H1 (cell line): Measurements from ENCODE around the gene KLHL26. TPM values are rescaled to one million over a fixed set of nuclear protein-coding genes. Genes with fewer than 3 reads are reported as not detected.

Experiments used
- CTCF ChIA-PET: fragments of 300-600 bp; sonication (Branson Sonifier 250); formaldehyde crosslinking; loops from one replicate; lab custom pipeline; 2021; ENCODE audit not compliant: partially characterized antibody; lab: Charles Lee
- POLR2A ChIA-PET: fragments of 300-600 bp; sonication (Branson Sonifier 250); formaldehyde crosslinking; loops from one replicate; lab custom pipeline; 2021; ENCODE audit warnings: inconsistent platforms; ENCODE audit not compliant: partially characterized antibody; lab: Charles Lee
- DNase-seq, 2 experiments: peaks; one replicate each; pipeline versions ENCODE4 v3.0.0 to v3.0.0-alpha.2; 2010 to 2022; ENCODE audit warnings: low spot score in 2 of 2, low read depth in 1 of 2, mixed read lengths in 1 of 2
- FAIRE-seq: peaks from 2 replicates; lab custom pipeline; 2011; peaks lifted over from hg19 to GRCh38; lab: Jason Lieb, UNC
- H2AFZ ChIP-seq: 2 replicates; pipeline ENCODE4 v1.8.1; 2012; ENCODE audit warnings: low read length, inconsistent platforms
- H2AK5ac ChIP-seq: 2 replicates; pipeline ENCODE4 v1.6.1; 2013; ENCODE audit warnings: low read depth, low read length
- H2BK120ac ChIP-seq: replicated peaks from 2 replicates; pipeline ENCODE3; 2013; ENCODE audit warnings: low read depth, low read length, inconsistent platforms
- H2BK12ac ChIP-seq: 2 replicates; pipeline ENCODE4 v1.6.1; 2013; ENCODE audit warnings: low read depth, low read length
- H2BK15ac ChIP-seq: 2 replicates; pipeline ENCODE4 v1.6.1; 2013; ENCODE audit warnings: low read length
- H2BK20ac ChIP-seq: 2 replicates; pipeline ENCODE4 v1.6.1; 2013; ENCODE audit warnings: low read length
- H2BK5ac ChIP-seq: 2 replicates; pipeline ENCODE4 v1.6.1; 2013; ENCODE audit warnings: low read depth, low read length
- H3K14ac ChIP-seq: 2 replicates; pipeline ENCODE4 v1.6.1; 2013; ENCODE audit warnings: inconsistent platforms; ENCODE audit not compliant: insufficient read length
- H3K18ac ChIP-seq: 2 replicates; pipeline ENCODE4 v1.6.1; 2013; ENCODE audit warnings: low read length; ENCODE audit errors: extremely low read depth
- H3K23ac ChIP-seq: 2 replicates; pipeline ENCODE4 v1.6.1; 2013; ENCODE audit warnings: inconsistent platforms; ENCODE audit not compliant: insufficient read length
- H3K23me2 ChIP-seq: 2 replicates; pipeline ENCODE4 v1.6.1; 2013; ENCODE audit warnings: low read depth, low read length
- H3K27ac ChIP-seq: 2 replicates; pipeline ENCODE4 v1.6.1; 2011; ENCODE audit warnings: low read depth, low read length, inconsistent platforms
- H3K27me3 ChIP-seq, 4 experiments: replicated peaks in 1 of 4; 1 replicate in 1 of 4; 2 replicates in 3 of 4; pipeline versions ENCODE4 v1.6.1 to v1.8.1; 2011 to 2013; ENCODE audit warnings: low read length in 3 of 4, mild to moderate bottlenecking in 3 of 4, inconsistent platforms in 2 of 4, mixed read lengths in 2 of 4, moderate library complexity in 1 of 4; ENCODE audit not compliant: control insufficient read depth in 3 of 4, insufficient read depth in 3 of 4; ENCODE audit errors: extremely low read depth in 1 of 4
- H3K36me3 ChIP-seq, 4 experiments: 2 replicates each; pipeline versions ENCODE4 v1.6.1 to v1.8.1; 2011 to 2013; ENCODE audit warnings: mild to moderate bottlenecking in 4 of 4, low read length in 3 of 4, moderate library complexity in 2 of 4, control low read depth in 1 of 4, inconsistent platforms in 1 of 4; ENCODE audit not compliant: insufficient read depth in 4 of 4, control insufficient read depth in 2 of 4
- H3K4ac ChIP-seq: replicated peaks from 2 replicates; pipeline ENCODE3; 2013; ENCODE audit warnings: low read length, low read depth, mixed read lengths, inconsistent platforms; ENCODE audit not compliant: insufficient read length
- H3K4me1 ChIP-seq, 4 experiments: replicated peaks in 1 of 4; 1 replicate in 1 of 4; 2 replicates in 3 of 4; pipeline versions ENCODE4 v1.6.1 to v1.8.1; 2011 to 2013; ENCODE audit warnings: low read length in 3 of 4, inconsistent platforms in 2 of 4, mixed read lengths in 1 of 4; ENCODE audit not compliant: insufficient read depth in 4 of 4, control insufficient read depth in 3 of 4
- H3K4me2 ChIP-seq, 2 experiments: 2 replicates each; pipeline versions ENCODE4 v1.6.1 to v1.8.1; 2011 to 2013; ENCODE audit warnings: low read depth in 2 of 2, low read length in 2 of 2, control low read depth in 1 of 2, inconsistent platforms in 1 of 2, mild to moderate bottlenecking in 1 of 2; ENCODE audit not compliant: insufficient read depth in 1 of 2
- H3K4me3 ChIP-seq, 4 experiments: fragments of 200-600, 300-600 bp in 1 of 4; sonication (generic), shearing (Covaris generic), sonication (Bioruptor Twin) in 1 of 4; 2 replicates each; pipeline versions ENCODE4 v1.5.1 to v1.8.1; 2011 to 2016; ENCODE audit warnings: low read length in 4 of 4, low read depth in 3 of 4, control low read depth in 2 of 4, inconsistent platforms in 2 of 4, mild to moderate bottlenecking in 2 of 4, mixed read lengths in 1 of 4, moderate library complexity in 1 of 4; ENCODE audit not compliant: insufficient read depth in 2 of 4; ENCODE audit errors: extremely low read depth in 1 of 4
- H3K56ac ChIP-seq: replicated peaks from 2 replicates; pipeline ENCODE3; 2013; ENCODE audit warnings: low read depth, mild to moderate bottlenecking, mixed read lengths, low read length, inconsistent platforms; ENCODE audit not compliant: insufficient read length
- H3K79me1 ChIP-seq: 2 replicates; pipeline ENCODE4 v1.6.1; 2013; ENCODE audit warnings: low read depth, low read length, control low read depth
- H3K79me2 ChIP-seq, 2 experiments: 2 replicates each; pipeline versions ENCODE4 v1.6.1 to v1.8.1; 2012 to 2013; ENCODE audit warnings: low read length in 2 of 2, mild to moderate bottlenecking in 2 of 2, inconsistent platforms in 1 of 2; ENCODE audit not compliant: insufficient read depth in 2 of 2, control insufficient read depth in 1 of 2
- H3K9ac ChIP-seq, 4 experiments: replicated peaks in 1 of 4; 1 replicate in 1 of 4; 2 replicates in 3 of 4; pipeline versions ENCODE4 v1.6.1 to v1.8.1; 2011 to 2013; ENCODE audit warnings: low read depth in 3 of 4, low read length in 3 of 4, control low read depth in 2 of 4, mild to moderate bottlenecking in 2 of 4, moderate library complexity in 2 of 4, inconsistent platforms in 1 of 4; ENCODE audit errors: extremely low read depth in 1 of 4
- H3K9me3 ChIP-seq, 2 experiments: 2 replicates each; pipeline versions ENCODE4 v1.6.1 to v1.8.1; 2012 to 2013; ENCODE audit warnings: mild to moderate bottlenecking in 2 of 2, moderate library complexity in 2 of 2, control low read depth in 1 of 2, inconsistent platforms in 1 of 2, low read depth in 1 of 2, low read length in 1 of 2, mixed read lengths in 1 of 2; ENCODE audit not compliant: insufficient read depth in 2 of 2
- H4K20me1 ChIP-seq, 2 experiments: replicated peaks in 1 of 2; 2 replicates each; pipeline versions ENCODE3 to v1.8.1; 2011 to 2013; ENCODE audit warnings: inconsistent platforms in 2 of 2, low read length in 2 of 2, mild to moderate bottlenecking in 1 of 2; ENCODE audit not compliant: insufficient read depth in 2 of 2, control insufficient read depth in 1 of 2
- H4K5ac ChIP-seq: 2 replicates; pipeline ENCODE4 v1.6.1; 2013; ENCODE audit warnings: low read length, low read depth, mixed read lengths, inconsistent platforms; ENCODE audit not compliant: insufficient read length
- H4K8ac ChIP-seq: 2 replicates; pipeline ENCODE4 v1.8.0; 2013; ENCODE audit warnings: mild to moderate bottlenecking, moderate library complexity, low read length, inconsistent platforms; ENCODE audit not compliant: insufficient read depth; ENCODE audit errors: extremely low read depth
- H4K91ac ChIP-seq: replicated peaks from 2 replicates; pipeline ENCODE3; 2013; ENCODE audit warnings: low read length, mixed read lengths, inconsistent platforms; ENCODE audit not compliant: insufficient read length
- CREB1 ChIP-seq: IDR thresholded peaks from 2 replicates; pipeline ENCODE4 v1.6.1; 2012; ENCODE audit warnings: inconsistent platforms
- HDAC2 ChIP-seq, 2 experiments: fragments of 300-600 bp in 1 of 2; sonication (generic) in 1 of 2; IDR thresholded peaks; 2 replicates each; pipeline ENCODE4 v1.6.1; 2011 to 2012; ENCODE audit warnings: low read depth in 2 of 2, low read length in 2 of 2, mild to moderate bottlenecking in 2 of 2, moderate library complexity in 2 of 2, borderline replicate concordance in 1 of 2, inconsistent platforms in 1 of 2
- KDM1A ChIP-seq: fragments of 200-600, 300-600 bp; sonication (generic); IDR thresholded peaks from 2 replicates; pipeline ENCODE4 v1.7.1; 2016; ENCODE audit warnings: mild to moderate bottlenecking, low read length, borderline replicate concordance
- RNF2 ChIP-seq: fragments of 200-900, 300-1000 bp; sonication (generic); IDR thresholded peaks from 2 replicates; pipeline ENCODE4 v1.7.1; 2016; ENCODE audit warnings: borderline replicate concordance, low read depth, mild to moderate bottlenecking, antibody characterized with exemption, low read length; ENCODE audit not compliant: poor library complexity, severe bottlenecking; ENCODE audit errors: missing control alignments
- TEAD4 ChIP-seq: IDR thresholded peaks from 2 replicates; pipeline ENCODE4 v1.6.1; 2012; ENCODE audit warnings: low read depth, low read length, inconsistent platforms, mixed read lengths
- WGBS, 2 experiments: shearing (Covaris generic) in 1 of 2; methylation state at CpG; one replicate each; pipeline versions ENCODE4 v1.1.6 to v1.1.7; 2013 to 2015; ENCODE audit warnings: low lambda C conversion rate in 2 of 2, mixed read lengths in 2 of 2, inconsistent platforms in 1 of 2, low coverage in 1 of 2, missing lambda C conversion rate in 1 of 2; ENCODE audit not compliant: insufficient replicate concordance in 2 of 2, insufficient coverage in 1 of 2, insufficient read length in 1 of 2; ENCODE audit errors: extremely low coverage in 1 of 2, missing lambda C conversion rate in 1 of 2; 5-methylcytosine and 5-hydroxymethylcytosine counted together
- polyA plus RNA-seq, 7 experiments: library from polyadenylated mRNA; depleted of rRNA in 3 of 7; stranded (reverse) in 5 of 7; unstranded in 2 of 7; fragments of >200 nt in 5 of 7; fragments of 200-250 nt in 2 of 7; gene quantifications; 1 replicate in 5 of 7; 2 replicates in 1 of 7; 4 replicates in 1 of 7; pipeline versions ENCODE4 v1.2.1 to v1.2.3, GENCODE V29; 2011 to 2013; ENCODE audit warnings: missing spikeins in 2 of 7, mixed read lengths in 2 of 7
- total RNA-seq: library from RNA; stranded (reverse); fragmentation: NEBNext Ultra II Directional; extraction: Animal tissue kit (Norgen Biotek cat#: 25700); gene quantifications from 2 replicates; pipeline ENCODE4 v1.2.1, GENCODE V29; 2021

KLHL26 gene
- total and polyA plus RNA-seq, 2 of the 8 experiments (the other 6 are each of a cell fraction or from before 2014, with no cell fraction given): 2.2 to 8.8 TPM

DNA sequence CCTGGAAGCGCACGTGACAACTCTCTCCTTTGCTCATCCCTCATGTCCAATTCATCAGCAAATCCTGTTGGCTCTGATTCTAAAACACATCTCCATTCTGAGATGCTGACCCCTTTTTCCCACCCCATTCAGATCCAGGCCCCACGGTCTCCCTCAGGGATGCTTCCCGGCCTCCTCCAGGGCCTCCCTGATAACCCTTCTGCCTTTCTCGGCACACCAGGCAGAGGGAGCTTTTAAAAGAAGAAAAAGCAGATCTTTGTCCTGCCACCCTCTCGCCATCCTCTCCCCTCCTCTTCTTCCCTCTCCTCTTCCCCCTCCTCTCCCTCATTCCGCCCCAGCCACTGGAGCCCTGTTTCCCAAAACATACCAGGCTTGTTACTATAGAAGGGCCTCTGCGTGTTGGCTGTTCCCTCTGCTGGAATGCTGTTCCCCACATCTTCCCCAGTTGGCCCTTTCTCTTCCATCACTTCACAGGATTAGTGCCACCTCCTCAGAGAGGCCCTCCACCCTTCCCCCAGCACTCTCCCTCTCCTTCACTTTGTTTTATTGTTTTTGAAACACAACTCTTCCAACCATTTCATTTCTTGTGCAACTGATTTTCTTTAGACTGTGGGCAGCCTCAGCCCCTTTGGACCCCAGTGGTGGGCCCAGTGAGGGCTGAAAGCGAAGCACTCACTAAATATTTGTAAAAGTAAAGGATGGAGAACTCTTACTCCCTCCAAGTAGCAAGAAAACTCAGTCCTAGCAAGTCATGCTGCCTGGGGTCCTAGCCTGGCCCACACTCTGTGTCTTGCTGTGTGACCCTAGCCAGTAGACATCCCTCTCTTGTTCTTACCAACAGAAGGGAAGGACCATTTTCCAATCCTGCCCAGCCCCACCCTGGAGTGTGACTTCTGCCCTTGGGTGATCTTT is 27.8 kb upstream of the KLHL26 start:
- H4K20me1 ChIP-seq: peaks cover 0 to 20% of the 10 kb centered on the region in 2 experiments
- WGBS, 2 experiments: 33% methylated on average over 8 of the region's 9 CpGs; no CpG with 5 or more reads in 1 of the 2 experiments
- POLR2A ChIA-PET: interaction anchor here (0.8 to 1.1 kb wide), 2 partner anchors 12 to 63 kb away, joined by 3 read pairs; no protein-coding TSS in a partner anchor

More for the DNA sequence above, 27.8 kb upstream of the KLHL26 start:
- H3K79me1 ChIP-seq: no peaks in the 10 kb centered on the region
- H3K79me2 ChIP-seq: no peaks in the 10 kb centered on the region
- CTCF ChIA-PET: interaction anchor here (0.6 to 1.7 kb wide), 5 partner anchors 10 to 135 kb away, joined by 3 to 5 read pairs (median 3); no protein-coding TSS in a partner anchor
- H4K91ac ChIP-seq: peak overlapping the region; percentile 73
- peak overlapping the region; percentile 13 for H2BK120ac ChIP-seq
- no peak overlapping the region for H3K4me3 ChIP-seq
- peak overlapping the region; percentile 1; the same call in 1 of the 2 replicates for H2BK5ac ChIP-seq
- peaks cover 24% of the 10 kb centered on the region for H3K23me2 ChIP-seq
- peak overlapping the region; percentile 44 for H3K4ac ChIP-seq
- H3K4me2 ChIP-seq: peak overlapping the region in 1 of 2 experiments; percentile 95; a peak in 2 of 4 replicates
- H3K9ac ChIP-seq: no peak overlapping the region
- no peak overlapping the region for H3K27ac ChIP-seq
- H2BK20ac ChIP-seq: peak overlapping the region; percentile 66; the same call in 1 of the 2 replicates
- no peak overlapping the region; the same call in 1 of the 2 replicates for H3K18ac ChIP-seq
- H3K56ac ChIP-seq: no peak overlapping the region
- H4K5ac ChIP-seq: no peak overlapping the region
- 0 out of 2 replicates have a peak overlapping the region, but pooled peaks have one; percentile 72 for H2BK15ac ChIP-seq
- no peak overlapping the region for H3K14ac ChIP-seq
- DNase-seq (no peak), FAIRE-seq (no peak)
- no peak overlapping the region for H2AFZ ChIP-seq
- H4K8ac ChIP-seq: no peak overlapping the region
- H2AK5ac ChIP-seq: no peak overlapping the region
- peaks cover 88 to 96% (median 96%) of the 10 kb centered on the region in 4 experiments for H3K27me3 ChIP-seq
- peak overlapping the region; percentile 35; the same call in 1 of the 2 replicates for H2BK12ac ChIP-seq
- H3K36me3 ChIP-seq: peaks cover 0 to 17% (median 0%) of the 10 kb centered on the region in 4 experiments; a peak in 1 of 8 replicates
- H3K9me3 ChIP-seq: no peaks in the 10 kb centered on the region
- TF ChIP-seq TEAD4 (no peak), HDAC2 (IDR thresholded peaks at IDR 0.05; ENCODE audit: borderline replicate concordance in 1 of 2, low read depth in 2 of 2, low read length in 2 of 2) (0 out of 4 replicates have a peak, but pooled peaks of 1 of the 2 experiments have one; percentile 51), RNF2 (peak; percentile 5), CREB1 (no peak), KDM1A (peak; percentile 60; the same call in 1 of the 2 replicates)
- H3K4me1 ChIP-seq: peaks cover 32 to 64% (median 46%) of the 10 kb centered on the region in 4 experiments
- no peak overlapping the region for H3K23ac ChIP-seq
